Measurements from ENCODE around the gene COLQ.
"Not testable (repeated sequence)": the region's sequence is repeated elsewhere in the genome, so short reads cannot be mapped to it uniquely, and the experiment has no call there.

The COLQ gene

DNA sequence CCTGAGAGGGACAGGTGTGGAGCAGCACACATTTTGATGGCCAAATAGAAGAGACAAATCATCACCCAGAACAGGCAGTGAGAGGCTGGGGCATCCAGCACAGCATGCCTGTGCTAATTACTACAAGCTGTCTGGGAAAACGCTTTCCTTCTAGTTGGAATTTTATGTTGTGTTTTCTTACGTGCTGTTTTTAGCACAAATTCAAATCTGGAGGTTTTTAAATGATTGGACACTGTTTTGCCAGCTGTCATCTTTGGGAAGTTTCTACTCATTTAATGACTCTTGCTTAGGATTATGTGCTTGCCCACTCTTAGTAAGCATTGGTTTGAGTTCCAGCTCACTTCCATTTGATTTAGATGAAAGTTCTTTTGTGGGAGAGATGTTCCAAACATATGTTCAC, 50.7 kb downstream of the COLQ start:
- in situ Hi-C loops (cut with MboI; ENCODE audit: low sequenced_read_pairs): no loop called here
- Histone ChIP-seq H3K27me3 (ENCODE audit: low read depth) (0 out of 2 replicates have a peak, but pooled peaks cover 8% of the 10 kb centered on the region), H3K4me1 (no peaks in the 10 kb centered on the region), H3K4me3 (no peak overlapping the region), H3K36me3 (replicated peaks) (no peaks in the 10 kb centered on the region), H3K9me3 (no peaks in the 10 kb centered on the region)
- DNase-seq (ENCODE audit: low spot score in 2 of 2): no peak

GRCh38 chr3:15470261-15470660, 51.2 kb downstream of the COLQ start:
- in situ Hi-C loops (cut with MboI; ENCODE audit: low sequenced_read_pairs): no loop called here
- no peaks in the 10 kb centered on the region for H3K36me3 ChIP-seq (replicated peaks)

DNA sequence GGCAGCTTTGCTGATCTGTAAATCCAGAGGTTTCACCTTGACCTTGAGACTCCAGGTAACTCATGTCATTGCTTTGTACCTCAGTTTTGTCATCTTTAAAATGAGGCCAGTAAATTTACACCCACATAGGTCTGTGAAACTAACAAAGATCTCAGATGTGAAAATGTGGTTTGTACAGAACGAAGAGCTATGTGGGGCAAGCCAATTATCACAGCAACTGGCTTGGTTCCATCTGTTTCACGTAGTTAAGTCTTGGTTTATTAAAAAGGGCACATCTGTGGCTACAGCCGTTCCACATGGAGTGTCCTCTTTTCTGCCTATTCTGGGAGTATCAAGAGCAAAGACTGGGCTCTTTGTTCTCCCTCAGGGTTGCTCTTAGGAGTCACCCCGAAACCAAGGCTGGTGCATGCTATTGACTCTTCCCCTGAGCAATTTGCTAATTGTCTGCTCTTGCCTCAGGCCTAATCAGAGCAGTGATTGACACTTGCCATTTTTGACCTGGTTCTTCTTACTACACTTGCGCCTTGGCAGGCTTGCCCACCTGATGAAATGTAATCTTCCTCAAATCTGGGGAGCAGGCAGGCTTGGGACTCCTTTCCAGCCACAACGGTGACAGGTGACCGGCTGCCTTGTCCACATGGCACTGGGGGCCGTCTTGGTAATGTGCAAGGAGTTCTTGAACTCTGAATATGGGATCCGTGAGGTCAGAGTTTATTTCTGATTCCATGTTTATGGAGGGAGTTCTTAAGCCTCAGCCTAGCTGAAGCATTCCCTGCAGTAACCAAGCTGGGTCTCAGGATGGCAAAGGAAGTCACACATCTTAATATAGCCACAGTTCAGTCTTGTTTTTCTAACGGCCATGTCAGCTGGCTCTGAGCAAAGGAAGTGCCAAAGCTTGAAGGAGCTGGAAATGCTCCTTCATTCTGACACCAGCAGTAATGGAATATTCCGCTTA, 54.0 kb downstream of the COLQ start:
- in situ Hi-C loops (cut with MboI; ENCODE audit: low sequenced_read_pairs): no loop called here
- no peak for DNase-seq (ENCODE audit: low spot score in 2 of 2)
- Histone ChIP-seq H3K27me3 (ENCODE audit: low read depth) (peaks cover 8% of the 10 kb centered on the region; the same call in 1 of the 2 replicates), H3K9me3 (no peaks in the 10 kb centered on the region), H3K4me1 (no peaks in the 10 kb centered on the region), H3K4me3 (no peak overlapping the region), H3K36me3 (replicated peaks) (no peaks in the 10 kb centered on the region)

More at GRCh38 chr3:15470261-15470660, 51.2 kb downstream of the COLQ start:
- H3K4me1 ChIP-seq: no peaks in the 10 kb centered on the region
- no peak overlapping the region for H3K4me3 ChIP-seq
- 0 out of 2 replicates have a peak, but pooled peaks cover 8% of the 10 kb centered on the region for H3K27me3 ChIP-seq (ENCODE audit: low read depth)
- DNase-seq (ENCODE audit: low spot score in 2 of 2): no peak
- no peaks in the 10 kb centered on the region for H3K9me3 ChIP-seq

DNA sequence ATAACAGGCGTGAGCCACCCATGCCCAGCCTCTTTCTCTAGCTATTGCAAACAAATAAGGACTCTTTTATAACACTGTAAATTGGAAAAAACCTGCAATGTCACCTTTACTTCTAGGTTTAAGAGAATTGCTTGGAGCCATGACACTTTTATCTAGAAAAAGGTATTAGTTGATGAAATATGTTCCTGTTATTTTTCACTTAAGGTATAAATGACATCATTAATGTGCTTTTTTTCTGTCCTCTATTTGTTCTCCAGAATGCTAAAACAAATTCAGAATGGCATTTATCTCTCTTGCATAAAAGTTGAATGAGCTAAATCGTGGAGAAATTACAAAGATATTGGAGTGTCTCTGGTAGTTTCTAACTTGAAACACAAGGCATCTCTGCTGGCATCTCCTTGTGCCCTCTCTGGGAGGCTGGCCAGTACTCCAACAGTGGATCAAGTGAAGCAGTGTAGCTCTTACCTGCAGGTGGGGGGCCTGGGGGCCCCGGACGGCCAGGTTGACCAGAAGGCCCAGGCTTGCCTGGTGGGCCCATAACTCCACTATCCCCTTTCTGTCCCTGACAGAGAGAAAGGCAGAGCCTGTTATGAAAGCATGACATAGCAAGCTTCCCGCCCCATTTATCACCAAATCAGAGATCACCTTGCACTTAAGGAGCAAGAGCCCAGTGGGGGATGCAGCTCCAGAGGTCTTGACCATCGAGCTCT, 55.5 kb downstream of the COLQ start:
- no peak for DNase-seq (ENCODE audit: low spot score in 2 of 2)
- Histone ChIP-seq H3K27me3 (ENCODE audit: low read depth) (peaks cover 3% of the 10 kb centered on the region; the same call in 1 of the 2 replicates), H3K4me1 (no peaks in the 10 kb centered on the region), H3K9me3 (no peaks in the 10 kb centered on the region), H3K4me3 (no peak overlapping the region), H3K36me3 (replicated peaks) (no peaks in the 10 kb centered on the region)
- in situ Hi-C loops (cut with MboI; ENCODE audit: low sequenced_read_pairs): no loop called here

DNA sequence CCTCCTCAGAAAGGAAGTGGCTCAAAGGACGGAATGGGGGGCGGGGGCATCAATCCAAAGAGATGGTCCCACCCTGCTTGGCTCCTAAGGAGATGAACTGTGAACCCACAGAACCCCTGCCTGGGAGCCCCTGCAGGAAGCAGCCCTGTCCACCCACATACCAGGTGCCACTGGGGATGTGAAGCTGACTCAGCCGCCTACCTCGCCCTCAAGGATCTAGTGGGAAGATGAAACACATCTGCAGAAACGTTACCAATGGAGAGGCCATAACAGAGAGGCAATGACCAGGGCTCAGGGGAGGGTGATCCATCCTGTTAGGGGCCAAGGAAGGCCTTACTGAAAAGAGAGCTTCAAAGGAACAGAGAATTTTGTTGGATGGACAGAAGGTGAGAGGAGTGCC, 59.1 kb downstream of the COLQ start:
- Histone ChIP-seq H3K27me3 (ENCODE audit: low read depth) (peaks cover 6% of the 10 kb centered on the region), H3K9me3 (no peaks in the 10 kb centered on the region), H3K4me3 (no peak overlapping the region), H3K4me1 (no peaks in the 10 kb centered on the region), H3K36me3 (replicated peaks) (no peaks in the 10 kb centered on the region)
- no peak for DNase-seq (ENCODE audit: low spot score in 2 of 2)
- in situ Hi-C loops (cut with MboI; ENCODE audit: low sequenced_read_pairs): no loop called here

- no peak for DNase-seq (ENCODE audit: low spot score in 2 of 2)
- Histone ChIP-seq H3K4me1 (no peaks in the 10 kb centered on the region), H3K36me3 (replicated peaks) (no peaks in the 10 kb centered on the region), H3K27me3 (ENCODE audit: low read depth) (peaks cover 6% of the 10 kb centered on the region), H3K9me3 (no peaks in the 10 kb centered on the region), H3K4me3 (no peak overlapping the region)
- in situ Hi-C loops (cut with MboI; ENCODE audit: low sequenced_read_pairs): no loop called here
Measured at GRCh38 chr3:15460891-15461531, 60.5 kb downstream of the COLQ start.

DNA sequence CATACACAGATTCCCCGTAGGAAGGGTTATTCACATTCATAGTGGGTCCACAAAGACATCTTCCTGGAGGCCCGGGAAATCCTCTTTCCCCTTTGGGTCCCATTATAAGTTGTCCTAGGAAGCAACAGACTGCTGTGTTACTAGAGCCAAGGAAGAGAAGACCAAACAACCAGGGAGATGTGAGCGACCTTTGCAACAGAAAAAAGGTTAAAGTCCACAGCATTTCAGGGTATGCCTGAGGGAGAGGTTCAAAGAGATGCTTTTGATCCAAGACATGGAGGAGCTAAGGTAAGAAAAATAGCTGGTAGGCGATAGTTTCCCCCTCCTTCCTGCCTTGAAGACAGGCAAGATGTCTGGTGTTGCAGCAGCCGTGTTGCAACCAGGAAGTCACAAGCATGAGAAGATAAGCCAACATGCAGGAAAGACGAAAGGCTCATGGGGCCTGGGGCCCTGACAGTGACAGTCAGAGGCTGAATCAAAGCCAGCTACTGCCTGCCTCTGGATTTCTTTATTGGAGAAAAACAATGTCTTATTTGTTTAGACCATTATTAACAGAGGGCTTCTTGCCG, 63.2 kb downstream of the COLQ start:
- peaks cover 6% of the 10 kb centered on the region for H3K27me3 ChIP-seq (ENCODE audit: low read depth)
- H3K9me3 ChIP-seq: no peaks in the 10 kb centered on the region
- no peak overlapping the region for H3K4me3 ChIP-seq
- no peaks in the 10 kb centered on the region for H3K36me3 ChIP-seq (replicated peaks)
- in situ Hi-C loops (cut with MboI; ENCODE audit: low sequenced_read_pairs): no loop called here
- no peaks in the 10 kb centered on the region for H3K4me1 ChIP-seq
- DNase-seq (ENCODE audit: low spot score in 2 of 2): no peak

GRCh38 chr3:15456915-15457314, 64.6 kb downstream of the COLQ start:
- H3K4me1 ChIP-seq; H3K36me3 ChIP-seq (replicated peaks); DNase-seq (ENCODE audit: low spot score in 2 of 2); H3K9me3 ChIP-seq; H3K27me3 ChIP-seq (ENCODE audit: low read depth); H3K4me3 ChIP-seq; in situ Hi-C loops (cut with MboI; ENCODE audit: low sequenced_read_pairs): not testable (repeated sequence)

GRCh38 chr3:15456321-15456720, 65.2 kb downstream of the COLQ start:
- Histone ChIP-seq H3K9me3 (no peaks in the 10 kb centered on the region), H3K36me3 (replicated peaks) (no peaks in the 10 kb centered on the region), H3K27me3 (ENCODE audit: low read depth) (peaks cover 6% of the 10 kb centered on the region), H3K4me3 (no peak overlapping the region), H3K4me1 (no peaks in the 10 kb centered on the region)
- DNase-seq (ENCODE audit: low spot score in 2 of 2): no peak
- in situ Hi-C loops (cut with MboI; ENCODE audit: low sequenced_read_pairs): no loop called here

DNA sequence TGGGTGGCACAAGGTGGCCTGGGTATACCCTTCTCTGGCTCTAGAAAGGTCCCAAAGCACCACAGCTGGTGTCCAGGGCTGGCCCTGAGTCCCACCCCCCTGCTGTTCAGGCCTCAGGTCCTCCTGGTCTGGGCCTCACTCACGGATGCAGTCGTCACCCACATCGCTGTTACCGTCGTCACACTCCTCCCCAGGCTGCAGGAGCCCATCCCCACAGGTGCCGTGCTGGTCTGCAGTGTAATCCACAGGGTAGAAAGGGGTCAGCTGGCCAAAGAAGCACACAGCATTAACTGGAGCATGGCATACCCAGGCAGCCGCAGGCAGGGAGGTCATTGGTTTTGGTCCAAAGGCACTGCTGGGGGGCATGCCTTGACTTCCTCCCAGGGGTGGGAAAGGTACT, 65.8 kb downstream of the COLQ start:
- Histone ChIP-seq H3K4me3 (no peak overlapping the region), H3K4me1 (no peaks in the 10 kb centered on the region), H3K9me3 (no peaks in the 10 kb centered on the region), H3K27me3 (ENCODE audit: low read depth) (peaks cover 4% of the 10 kb centered on the region), H3K36me3 (replicated peaks) (no peaks in the 10 kb centered on the region)
- in situ Hi-C loops (cut with MboI; ENCODE audit: low sequenced_read_pairs): no loop called here
- no peak for DNase-seq (ENCODE audit: low spot score in 2 of 2)

- DNase-seq (ENCODE audit: low spot score in 2 of 2): no peak
- no peak overlapping the region for H3K4me3 ChIP-seq
- H3K27me3 ChIP-seq (ENCODE audit: low read depth): no peaks in the 10 kb centered on the region
- H3K4me1 ChIP-seq: no peaks in the 10 kb centered on the region
- H3K9me3 ChIP-seq: no peaks in the 10 kb centered on the region
- no peaks in the 10 kb centered on the region for H3K36me3 ChIP-seq (replicated peaks)
- in situ Hi-C loops (cut with MboI; ENCODE audit: low sequenced_read_pairs): no loop called here
Measured at GRCh38 chr3:15454965-15455364, 66.5 kb downstream of the COLQ start.

GRCh38 chr3:15453991-15454625, 67.4 kb downstream of the COLQ start:
- Histone ChIP-seq H3K4me3 (no peak overlapping the region), H3K27me3 (ENCODE audit: low read depth) (no peaks in the 10 kb centered on the region), H3K9me3 (no peaks in the 10 kb centered on the region), H3K4me1 (peaks cover 4% of the 10 kb centered on the region), H3K36me3 (replicated peaks) (no peaks in the 10 kb centered on the region)
- no peak for DNase-seq (ENCODE audit: low spot score in 2 of 2)
- in situ Hi-C loops (cut with MboI; ENCODE audit: low sequenced_read_pairs): no loop called here

DNA sequence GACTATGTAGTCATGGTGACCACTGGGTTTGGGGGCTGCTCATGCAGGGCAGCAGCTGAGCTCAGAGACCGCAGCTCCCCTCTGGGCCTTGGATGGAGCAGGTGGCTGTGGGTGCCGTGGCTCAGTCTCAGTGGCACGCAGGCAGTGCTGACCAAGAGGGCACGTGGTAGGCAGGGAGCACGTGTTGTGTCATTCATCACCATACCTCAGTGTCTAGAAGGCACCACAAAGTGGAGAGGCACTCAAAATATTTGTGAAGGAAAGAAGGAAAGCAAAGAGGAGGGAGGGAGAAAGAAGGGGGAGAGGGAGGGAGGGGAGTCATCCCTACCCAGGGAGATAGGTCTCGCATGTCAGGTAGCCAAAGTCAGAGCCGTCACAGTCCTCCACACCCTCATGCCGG, 68.0 kb downstream of the COLQ start:
- H3K27me3 ChIP-seq (ENCODE audit: low read depth): no peaks in the 10 kb centered on the region
- in situ Hi-C loops (cut with MboI; ENCODE audit: low sequenced_read_pairs): no loop called here
- H3K9me3 ChIP-seq: no peaks in the 10 kb centered on the region
- no peaks in the 10 kb centered on the region for H3K36me3 ChIP-seq (replicated peaks)
- peaks cover 7% of the 10 kb centered on the region for H3K4me1 ChIP-seq
- no peak for DNase-seq (ENCODE audit: low spot score in 2 of 2)
- no peak overlapping the region for H3K4me3 ChIP-seq
